Endothelial cell (in vitro differentiated cells): ENCODE results near the gene GATAD2A. TPM values are rescaled to one million over a fixed set of nuclear protein-coding genes. Genes with fewer than 3 reads are reported as not detected.
A peak's percentile ranks its signal among the peaks of the same experiment; 100 is the strongest.

ENCODE experiments used
- DNase-seq: peaks from one replicate; pipeline ENCODE4 v3.0.0; 2021; ENCODE audit warnings: low spot score
- H3K27ac Mint-ChIP-seq: one replicate; pipeline ENCODE4 v1.8.0; 2021; ENCODE audit warnings: mixed read lengths, inconsistent platforms; ENCODE audit not compliant: unreplicated experiment
- H3K27me3 Mint-ChIP-seq: one replicate; pipeline ENCODE4 v1.8.0; 2021; ENCODE audit warnings: mild to moderate bottlenecking, moderate library complexity, mixed read lengths, inconsistent platforms; ENCODE audit not compliant: unreplicated experiment
- H3K36me3 Mint-ChIP-seq: one replicate; pipeline ENCODE4 v1.8.0; 2021; ENCODE audit warnings: mild to moderate bottlenecking, low read depth, mixed read lengths, inconsistent platforms; ENCODE audit not compliant: unreplicated experiment
- H3K4me1 Mint-ChIP-seq: one replicate; pipeline ENCODE4 v1.8.0; 2021; ENCODE audit warnings: mild to moderate bottlenecking, mixed read lengths, inconsistent platforms; ENCODE audit not compliant: unreplicated experiment
- H3K4me3 Mint-ChIP-seq: one replicate; pipeline ENCODE4 v1.8.0; 2021; ENCODE audit warnings: mild to moderate bottlenecking, mixed read lengths, inconsistent platforms; ENCODE audit not compliant: unreplicated experiment
- H3K9me3 Mint-ChIP-seq: one replicate; pipeline ENCODE4 v1.8.0; 2021; ENCODE audit warnings: mixed read lengths, inconsistent platforms; ENCODE audit not compliant: unreplicated experiment
- total RNA-seq: library from RNA; stranded (reverse); fragmentation: NEBNext Ultra II Directional; extraction: Animal tissue kit (Norgen Biotek cat#: 25700); gene quantifications from one replicate; pipeline ENCODE4 v1.2.1, GENCODE V29; 2021; ENCODE audit not compliant: unreplicated experiment
- TF ChIP-seq, protein P1 (sequence below): fragments of 200-600 bp; sonication (generic); IDR thresholded peaks from one replicate; pipeline ENCODE4 v1.5.0; 2021; ENCODE audit warnings: antibody characterized with exemption; ENCODE audit not compliant: unreplicated experiment

The GATAD2A gene
- total RNA-seq, 1 donor from 2014 or later: 150 TPM

DNA sequence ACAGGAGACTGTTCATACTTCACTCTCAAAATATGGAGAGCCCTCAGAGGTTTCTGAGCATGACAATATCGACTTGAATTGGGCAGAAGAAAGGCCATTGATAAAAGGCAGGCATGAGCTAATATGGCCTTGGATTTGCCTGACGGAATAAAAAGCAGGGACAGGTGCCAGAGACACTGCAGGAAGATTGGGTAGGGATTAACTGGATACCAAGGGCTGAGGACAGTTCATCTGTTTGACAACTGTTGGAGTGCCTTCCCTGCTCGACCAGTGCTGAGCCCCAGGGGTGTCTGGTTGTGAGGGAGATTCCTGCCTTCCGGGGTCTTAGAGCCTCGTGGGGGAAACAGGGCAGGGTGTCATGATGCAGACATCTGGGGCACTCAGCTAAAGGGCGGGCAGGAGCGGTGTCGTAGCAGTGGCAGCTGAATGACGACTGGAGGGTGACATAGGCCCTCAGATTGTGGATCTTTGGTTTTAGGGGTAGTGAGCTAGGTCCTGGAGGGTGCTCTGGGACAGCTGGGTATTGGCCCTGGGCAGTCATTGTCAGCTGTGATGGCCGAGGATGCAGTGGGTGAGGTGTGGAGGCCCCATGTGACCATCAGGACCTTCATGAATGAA lies 12.3 kb downstream of the GATAD2A start:
- Mint-ChIP-seq H3K9me3 (no peaks in the 10 kb centered on the region), H3K4me3 (peak overlapping the region; percentile 6), H3K4me1 (peaks cover 18% of the 10 kb centered on the region), H3K36me3 (peaks cover 13% of the 10 kb centered on the region), H3K27me3 (peaks cover 1% of the 10 kb centered on the region), H3K27ac (peak overlapping the region; percentile 67)
- no peak for DNase-seq
- TF ChIP-seq, protein P1, sequence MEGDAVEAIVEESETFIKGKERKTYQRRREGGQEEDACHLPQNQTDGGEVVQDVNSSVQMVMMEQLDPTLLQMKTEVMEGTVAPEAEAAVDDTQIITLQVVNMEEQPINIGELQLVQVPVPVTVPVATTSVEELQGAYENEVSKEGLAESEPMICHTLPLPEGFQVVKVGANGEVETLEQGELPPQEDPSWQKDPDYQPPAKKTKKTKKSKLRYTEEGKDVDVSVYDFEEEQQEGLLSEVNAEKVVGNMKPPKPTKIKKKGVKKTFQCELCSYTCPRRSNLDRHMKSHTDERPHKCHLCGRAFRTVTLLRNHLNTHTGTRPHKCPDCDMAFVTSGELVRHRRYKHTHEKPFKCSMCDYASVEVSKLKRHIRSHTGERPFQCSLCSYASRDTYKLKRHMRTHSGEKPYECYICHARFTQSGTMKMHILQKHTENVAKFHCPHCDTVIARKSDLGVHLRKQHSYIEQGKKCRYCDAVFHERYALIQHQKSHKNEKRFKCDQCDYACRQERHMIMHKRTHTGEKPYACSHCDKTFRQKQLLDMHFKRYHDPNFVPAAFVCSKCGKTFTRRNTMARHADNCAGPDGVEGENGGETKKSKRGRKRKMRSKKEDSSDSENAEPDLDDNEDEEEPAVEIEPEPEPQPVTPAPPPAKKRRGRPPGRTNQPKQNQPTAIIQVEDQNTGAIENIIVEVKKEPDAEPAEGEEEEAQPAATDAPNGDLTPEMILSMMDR: no peak

DNA sequence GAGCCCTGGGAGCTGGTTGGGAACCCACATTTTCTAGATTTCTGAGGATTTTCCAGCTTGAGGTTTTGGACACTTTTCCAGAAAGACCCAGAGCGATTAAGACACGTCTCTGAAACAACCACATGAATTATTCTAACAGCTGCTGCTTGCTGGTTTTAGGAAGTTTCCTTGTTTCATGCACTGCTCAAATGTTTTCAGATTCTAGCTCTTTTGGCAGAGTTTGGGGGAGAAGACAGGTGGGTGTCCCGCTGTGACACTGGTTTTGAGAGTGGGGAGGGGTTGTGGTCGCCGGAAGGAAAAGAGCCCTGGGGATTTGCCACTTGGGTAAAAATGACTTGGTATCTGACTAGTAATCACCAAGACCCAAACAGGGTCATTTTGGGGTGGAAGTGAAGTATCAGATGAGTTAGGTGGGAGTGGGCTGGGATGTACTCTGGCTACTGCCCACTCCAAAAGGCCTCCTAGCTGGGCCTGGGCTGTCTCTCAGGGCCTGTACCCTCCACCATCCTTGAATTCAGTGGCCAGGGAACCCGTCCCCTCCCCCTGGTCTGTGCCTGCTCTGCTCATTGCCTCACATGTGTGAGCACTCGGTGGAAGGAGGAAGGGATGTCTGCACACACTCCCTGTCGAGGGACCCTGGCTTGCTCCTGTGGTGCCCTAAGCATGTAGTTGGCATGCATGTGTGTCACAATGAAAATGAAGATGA lies 13.2 kb downstream of the GATAD2A start:
- Mint-ChIP-seq H3K4me3 (no peak overlapping the region), H3K27ac (no peak overlapping the region), H3K4me1 (peaks cover 18% of the 10 kb centered on the region), H3K36me3 (peaks cover 13% of the 10 kb centered on the region), H3K9me3 (no peaks in the 10 kb centered on the region), H3K27me3 (peaks cover 1% of the 10 kb centered on the region)
- DNase-seq: no peak
- TF ChIP-seq, protein P1: no peak

DNA sequence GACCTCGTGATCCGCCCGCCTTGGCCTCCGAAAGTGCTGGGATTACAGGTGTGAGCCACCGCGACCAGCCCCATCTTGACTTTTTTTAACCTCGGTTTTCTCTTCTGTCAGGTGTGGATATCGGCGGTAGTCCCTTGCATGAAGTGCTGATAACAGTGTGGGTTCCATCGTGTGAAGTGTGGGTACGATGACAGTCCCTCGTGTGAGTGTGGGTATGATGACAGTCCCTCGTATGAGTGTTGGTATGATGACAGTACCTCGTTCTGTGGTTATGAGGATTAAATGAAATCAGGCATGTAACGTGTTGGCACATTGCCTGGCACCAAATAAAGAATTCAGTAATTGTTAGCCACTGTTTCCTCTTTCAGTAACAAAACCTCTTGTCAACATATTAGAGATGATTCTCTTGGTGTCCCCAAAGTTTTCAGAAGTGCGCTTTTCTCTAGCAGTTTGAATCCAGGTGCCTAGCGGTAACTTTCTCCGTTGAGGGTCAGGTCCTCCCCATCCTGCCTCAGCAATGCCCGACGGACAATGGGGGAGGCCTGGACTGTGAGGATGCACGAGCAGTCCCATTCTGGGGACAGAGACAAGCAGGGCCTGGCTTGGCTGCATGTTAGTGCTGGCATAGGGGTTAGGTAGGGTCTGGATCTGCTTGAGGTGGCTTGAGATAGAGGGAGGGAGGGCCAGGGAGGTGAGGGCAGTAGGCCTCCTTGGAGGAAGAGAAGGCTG lies 15.3 kb downstream of the GATAD2A start:
- H3K4me3 Mint-ChIP-seq: no peak overlapping the region
- DNase-seq: no peak
- peaks cover 12% of the 10 kb centered on the region for H3K4me1 Mint-ChIP-seq

DNA sequence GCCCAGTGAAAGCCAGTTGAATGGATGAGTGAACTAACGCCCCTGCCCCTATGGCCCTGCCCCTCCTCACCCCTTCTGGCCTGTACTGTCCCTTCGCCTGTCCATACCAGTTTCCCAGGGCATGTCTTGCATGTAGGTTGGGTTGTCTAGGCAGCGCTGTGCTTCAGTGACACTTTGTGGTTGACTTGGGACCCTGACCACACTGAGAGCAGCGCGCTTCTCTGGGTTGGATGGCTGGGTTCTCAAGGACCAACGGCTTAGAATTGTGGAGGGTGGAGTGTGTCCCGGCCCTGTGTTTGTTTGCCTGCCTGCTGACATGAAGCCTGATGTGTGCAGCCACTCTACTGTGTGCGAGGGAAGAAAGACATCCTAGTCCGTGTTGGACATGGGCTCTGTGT lies 15.8 kb downstream of the GATAD2A start:
- DNase-seq: no peak
- Mint-ChIP-seq H3K27me3 (peaks cover 1% of the 10 kb centered on the region), H3K4me1 (peaks cover 9% of the 10 kb centered on the region), H3K36me3 (peaks cover 8% of the 10 kb centered on the region), H3K27ac (no peak overlapping the region), H3K9me3 (no peaks in the 10 kb centered on the region), H3K4me3 (no peak overlapping the region)
- TF ChIP-seq, protein P1: no peak

More for the DNA sequence above, 15.3 kb downstream of the GATAD2A start:
- no peaks in the 10 kb centered on the region for H3K9me3 Mint-ChIP-seq
- TF ChIP-seq, protein P1: no peak
- peaks cover 12% of the 10 kb centered on the region for H3K36me3 Mint-ChIP-seq
- H3K27ac Mint-ChIP-seq: no peak overlapping the region
- peaks cover 1% of the 10 kb centered on the region for H3K27me3 Mint-ChIP-seq

DNA sequence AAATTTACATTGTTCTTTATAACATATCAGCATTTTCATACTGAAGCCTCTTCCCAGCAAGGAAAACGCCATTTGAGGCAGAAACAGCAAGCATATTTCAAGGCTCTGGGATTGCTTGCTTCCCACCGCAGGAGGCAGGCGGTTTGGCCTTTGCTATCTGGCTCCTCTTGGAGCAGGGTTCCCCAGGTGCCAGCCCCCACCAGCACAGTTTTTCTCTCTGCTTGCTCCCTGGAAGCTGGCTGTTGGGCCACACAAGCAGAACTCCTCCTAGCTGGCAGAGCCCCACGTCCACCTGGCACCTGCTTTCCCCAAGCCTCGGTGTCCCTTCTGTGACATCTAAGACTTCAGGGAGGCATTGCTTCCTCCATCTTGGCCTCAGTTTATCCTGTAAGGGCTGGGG lies 16.7 kb downstream of the GATAD2A start:
- H3K27me3 Mint-ChIP-seq: peaks cover 1% of the 10 kb centered on the region
- TF ChIP-seq, protein P1: no peak
- no peak for DNase-seq
- no peaks in the 10 kb centered on the region for H3K9me3 Mint-ChIP-seq
- peaks cover 12% of the 10 kb centered on the region for H3K4me1 Mint-ChIP-seq
- H3K4me3 Mint-ChIP-seq: no peak overlapping the region
- peaks cover 8% of the 10 kb centered on the region for H3K36me3 Mint-ChIP-seq
- no peak overlapping the region for H3K27ac Mint-ChIP-seq
